PC-9 (cell line): ENCODE measurements around the gene GDPD5. TPM values are rescaled to one million over a fixed set of nuclear protein-coding genes. Genes with fewer than 3 reads are reported as not detected.

Experiments
- BruUV-seq: library from RNA; stranded (reverse); fragments of 400-500 nt; replicated peaks from 2 replicates; lab custom pipeline; 2021; lab: Mats Ljungman, UMichigan
- CTCF ChIA-PET: fragments of 300-600 bp; sonication (Branson Sonifier 250); formaldehyde crosslinking; loops from one replicate; lab custom pipeline; 2022; ENCODE audit warnings: antibody characterized with exemption; lab: Charles Lee
- POLR2A ChIA-PET: fragments of 300-600 bp; sonication (Branson Sonifier 250); formaldehyde crosslinking; loops from one replicate; lab custom pipeline; 2022; ENCODE audit warnings: antibody characterized with exemption; ENCODE audit not compliant: unreplicated experiment; lab: Charles Lee
- DNase-seq, 2 experiments: peaks; one replicate each; pipeline versions ENCODE4 v3.0.0 to v3.0.0-alpha.2; 2015 to 2022; ENCODE audit warnings: mixed read lengths in 1 of 2
- H2AFZ ChIP-seq: fragments of 200-600 bp; sonication (generic); 2 replicates; pipeline ENCODE4 v1.8.1; 2017; ENCODE audit warnings: antibody characterized with exemption
- H3F3A ChIP-seq: fragments of 200-600 bp; sonication (generic); 2 replicates; pipeline ENCODE4 v1.8.1; 2017; ENCODE audit warnings: antibody characterized with exemption, mild to moderate bottlenecking, low read depth; ENCODE audit not compliant: insufficient read depth
- H3K27ac ChIP-seq: fragments of 200-600 bp; sonication (generic); 2 replicates; pipeline ENCODE4 v1.6.1; 2016; ENCODE audit warnings: mixed run types
- H3K27me3 ChIP-seq: fragments of 200-600 bp; sonication (generic); 2 replicates; pipeline ENCODE4 v1.6.1; 2016; ENCODE audit warnings: low read depth, mixed run types; ENCODE audit not compliant: insufficient read depth
- H3K36me3 ChIP-seq: fragments of 200-600 bp; sonication (generic); 2 replicates; pipeline ENCODE4 v1.6.1; 2016; ENCODE audit warnings: low read depth, mixed run types
- H3K4me1 ChIP-seq: fragments of 200-600 bp; sonication (generic); replicated peaks from 2 replicates; pipeline ENCODE4 v1.6.1; 2016; ENCODE audit warnings: mixed run types; ENCODE audit not compliant: insufficient read depth
- H3K4me2 ChIP-seq: fragments of 200-600 bp; sonication (generic); 2 replicates; pipeline ENCODE4 v1.6.1; 2017; ENCODE audit warnings: mixed run types
- H3K4me3 ChIP-seq: fragments of 200-600 bp; sonication (generic); 2 replicates; pipeline ENCODE4 v1.6.1; 2016; ENCODE audit warnings: mixed run types
- H3K79me2 ChIP-seq: fragments of 200-600 bp; sonication (generic); 2 replicates; pipeline ENCODE4 v1.6.1; 2017; ENCODE audit warnings: low read depth, mixed run types
- H3K9me2 ChIP-seq: fragments of 200-600 bp; sonication (generic); 2 replicates; pipeline ENCODE4 v1.8.1; 2017; ENCODE audit warnings: mild to moderate bottlenecking; ENCODE audit not compliant: insufficient read depth
- H3K9me3 ChIP-seq: fragments of 200-600 bp; sonication (generic); 2 replicates; pipeline ENCODE4 v1.8.1; 2016; ENCODE audit warnings: low read depth; ENCODE audit not compliant: insufficient read depth
- H4K20me1 ChIP-seq: fragments of 200-600 bp; sonication (generic); 2 replicates; pipeline ENCODE4 v1.8.1; 2017; ENCODE audit not compliant: insufficient read depth
- CTCF ChIP-seq: fragments of 200-600 bp; sonication (generic); conservative IDR thresholded peaks from 2 replicates; pipeline ENCODE4 v1.6.1; 2017; ENCODE audit warnings: mixed run types, antibody characterized with exemption, mild to moderate bottlenecking, moderate library complexity
- EZH2 ChIP-seq: fragments of 200-600 bp; sonication (generic); IDR thresholded peaks from 2 replicates; pipeline ENCODE4 v1.8.0; 2017; ENCODE audit warnings: antibody characterized with exemption, low read depth
- intact Hi-C: fragments of 100-400 bp; cut with micrococcal nuclease; formaldehyde crosslinking; loops from one replicate; pipeline ENCODE4 v1.10.0; 2022; ENCODE audit not compliant: unreplicated experiment
- total RNA-seq: library from RNA; stranded (reverse); gene quantifications from 2 replicates; pipeline ENCODE4 v1.2.3, GENCODE V29; 2021

Gene GDPD5
- total RNA-seq, 1 experiment from 2014 or later: 7.9 TPM

- H3K27ac ChIP-seq: no peak overlapping the region; the same call in 1 of the 2 replicates
- CTCF ChIA-PET: interaction anchor here (0.6 kb wide), 3 partner anchors 12 to 302 kb away, joined by 3 to 5 read pairs (median 4); no protein-coding TSS in a partner anchor
Observed at GRCh38 chr11:75429902-75430713, 95.6 kb downstream of the GDPD5 start.

GRCh38 chr11:75429641-75429901, 96.2 kb downstream of the GDPD5 start:
- H3K36me3 ChIP-seq: no peaks in the 10 kb centered on the region
- no peaks in the 10 kb centered on the region for H3K9me2 ChIP-seq
- BruUV-seq: no TSS peak
- no peak overlapping the region for H2AFZ ChIP-seq
- H3K4me3 ChIP-seq: peak overlapping the region; percentile 57; the same call in 1 of the 2 replicates
- H3K27me3 ChIP-seq: no peaks in the 10 kb centered on the region
- H3K79me2 ChIP-seq: no peaks in the 10 kb centered on the region
- peaks cover 30% of the 10 kb centered on the region for H3F3A ChIP-seq
- intact Hi-C loops: no loop called here
- TF ChIP-seq CTCF: no peak
- TF ChIP-seq EZH2: no peak
- peaks cover 21% of the 10 kb centered on the region for H3K4me1 ChIP-seq
- no peaks in the 10 kb centered on the region for H4K20me1 ChIP-seq
- ChIA-PET POLR2A (interaction anchor here (0.6 kb wide), 1 partner anchor 29 kb away, joined by 4 read pairs; no protein-coding TSS in a partner anchor), CTCF (interaction anchor here (0.6 kb wide), 1 partner anchor 12 kb away, joined by 4 read pairs; no protein-coding TSS in a partner anchor)
- no peak for DNase-seq
- H3K9me3 ChIP-seq: no peaks in the 10 kb centered on the region
- H3K27ac ChIP-seq: no peak overlapping the region
- H3K4me2 ChIP-seq: peak overlapping the region; percentile 84

More at GRCh38 chr11:75429902-75430713, 95.6 kb downstream of the GDPD5 start:
- intact Hi-C loops: no loop called here
- peaks cover 21% of the 10 kb centered on the region for H3K4me1 ChIP-seq
- no peaks in the 10 kb centered on the region for H3K36me3 ChIP-seq
- DNase-seq: peak in 1 of 2 experiments; percentile 88
- no peaks in the 10 kb centered on the region for H3K27me3 ChIP-seq
- TF ChIP-seq EZH2: no peak
- no peaks in the 10 kb centered on the region for H3K9me3 ChIP-seq
- POLR2A ChIA-PET: interaction anchor here (0.6 to 0.7 kb wide), 2 partner anchors 29 to 30 kb away, joined by 4 to 6 read pairs; no protein-coding TSS in a partner anchor
- H3F3A ChIP-seq: peaks cover 26% of the 10 kb centered on the region
- H2AFZ ChIP-seq: peak overlapping the region; percentile 84
- H4K20me1 ChIP-seq: no peaks in the 10 kb centered on the region
- H3K9me2 ChIP-seq: no peaks in the 10 kb centered on the region
- H3K4me2 ChIP-seq: peak overlapping the region; percentile 84
- no peaks in the 10 kb centered on the region for H3K79me2 ChIP-seq
- H3K4me3 ChIP-seq: peak overlapping the region; percentile 57
- no TSS peak for BruUV-seq

- Histone ChIP-seq H3K36me3 (no peaks in the 10 kb centered on the region), H3F3A (peaks cover 33% of the 10 kb centered on the region), H3K27ac (no peak overlapping the region), H3K4me2 (peak overlapping the region; percentile 84), H3K9me2 (no peaks in the 10 kb centered on the region), H2AFZ (no peak overlapping the region), H3K4me3 (peak overlapping the region; percentile 57), H3K4me1 (peaks cover 21% of the 10 kb centered on the region), H4K20me1 (no peaks in the 10 kb centered on the region), H3K9me3 (no peaks in the 10 kb centered on the region), H3K79me2 (no peaks in the 10 kb centered on the region), H3K27me3 (no peaks in the 10 kb centered on the region)
- CTCF ChIA-PET: interaction anchor here (0.6 kb wide), 1 partner anchor 13 kb away, joined by 4 read pairs; no protein-coding TSS in a partner anchor
- DNase-seq: no peak
- intact Hi-C loops: no loop called here
- TF ChIP-seq EZH2 (no peak), CTCF (no peak)
- BruUV-seq: TSS peak; percentile 19
- POLR2A ChIA-PET: interaction anchor here (0.6 kb wide), 1 partner anchor 28 kb away, joined by 4 read pairs; no protein-coding TSS in a partner anchor
Observed at GRCh38 chr11:75428989-75429640, 96.6 kb downstream of the GDPD5 start.
